Mesodermal cell (in vitro differentiated cells): ENCODE measurements around the gene NES.

Experiments used
- H3K27ac ChIP-seq: 2 replicates; pipeline ENCODE4 v1.7.0; 2013; ENCODE audit warnings: mild to moderate bottlenecking, low read depth, low read length, moderate library complexity; ENCODE audit not compliant: severe bottlenecking
- H3K36me3 ChIP-seq: 2 replicates; pipeline ENCODE4 v1.7.1; 2013; ENCODE audit warnings: mild to moderate bottlenecking, low read length, moderate library complexity; ENCODE audit not compliant: control insufficient read depth, insufficient read depth
- H3K4me1 ChIP-seq: one replicate; pipeline ENCODE4 v1.7.1; 2013; ENCODE audit warnings: mild to moderate bottlenecking, low read length; ENCODE audit not compliant: insufficient read depth, control insufficient read depth, poor library complexity, severe bottlenecking
- H3K4me3 ChIP-seq: 2 replicates; pipeline ENCODE4 v1.7.0; 2013; ENCODE audit warnings: low read length, control low read depth, mild to moderate bottlenecking; ENCODE audit not compliant: insufficient read depth, poor library complexity, severe bottlenecking; ENCODE audit errors: extremely low read depth
- H3K9me3 ChIP-seq: 2 replicates; pipeline ENCODE4 v1.7.1; 2013; ENCODE audit warnings: mild to moderate bottlenecking, low read length, moderate library complexity; ENCODE audit not compliant: control insufficient read depth
- WGBS, 2 experiments: methylation state at CpG; one replicate each; pipeline ENCODE4 v1.1.5; 2013; ENCODE audit warnings: missing lambda C conversion rate in 2 of 2; ENCODE audit not compliant: insufficient coverage in 2 of 2; 5-methylcytosine and 5-hydroxymethylcytosine counted together

The NES gene

GRCh38 chr1:156677616-156678596 is 699 bp upstream of the NES start:
- peaks cover 26% of the 10 kb centered on the region for H3K36me3 ChIP-seq
- 12% methylated on average over 12 to 16 of the region's 22 CpGs for WGBS, 2 experiments
- H3K27ac ChIP-seq = peak overlapping the region; percentile 53

DNA sequence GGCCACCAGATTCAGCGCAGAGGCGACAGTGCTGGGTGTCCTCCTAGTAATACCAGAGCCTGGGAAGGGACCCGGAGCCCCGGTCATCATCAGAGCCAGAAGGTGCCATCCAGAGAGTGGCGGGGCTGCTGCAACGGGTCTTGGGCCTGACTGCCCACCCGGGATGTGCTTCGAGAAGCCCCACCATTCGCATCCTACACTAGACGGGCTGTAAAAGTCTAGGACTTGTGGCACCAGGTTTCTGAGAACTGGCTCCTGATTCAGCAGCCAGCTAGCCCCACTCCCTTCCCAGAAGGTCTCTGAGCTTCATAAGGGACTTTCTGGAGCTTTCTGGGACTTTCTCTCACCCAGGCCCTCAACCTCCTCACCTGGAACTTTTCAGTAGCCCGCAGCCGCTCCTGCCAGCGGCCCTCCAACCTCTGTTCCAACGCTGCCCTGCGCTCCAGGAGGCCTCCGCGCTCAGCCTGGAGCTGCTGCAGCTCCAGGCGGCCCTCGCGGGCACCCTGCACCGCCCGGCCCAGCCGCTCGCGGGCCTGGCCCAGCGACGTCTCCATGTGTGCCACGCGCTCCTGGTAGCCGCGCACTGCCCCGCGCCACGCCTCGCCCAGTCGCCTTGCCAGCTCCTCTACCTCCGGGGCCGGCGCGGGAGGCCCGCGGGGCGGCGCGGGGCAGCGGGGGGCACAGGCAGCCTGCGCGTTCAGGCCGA is 940 bp downstream of the NES start:
- Histone ChIP-seq H3K4me3 (peak overlapping the region; percentile 92), H3K27ac (peak overlapping the region; percentile 82), H3K4me1 (peaks cover 38% of the 10 kb centered on the region), H3K9me3 (no peaks in the 10 kb centered on the region), H3K36me3 (peaks cover 42% of the 10 kb centered on the region)
- 2% methylated on average over 40 to 45 of the region's 49 CpGs for WGBS, 2 experiments

More at GRCh38 chr1:156677616-156678596, 699 bp upstream of the NES start:
- Histone ChIP-seq H3K9me3 (no peaks in the 10 kb centered on the region), H3K4me1 (peaks cover 24% of the 10 kb centered on the region), H3K4me3 (peak overlapping the region; percentile 92)

DNA sequence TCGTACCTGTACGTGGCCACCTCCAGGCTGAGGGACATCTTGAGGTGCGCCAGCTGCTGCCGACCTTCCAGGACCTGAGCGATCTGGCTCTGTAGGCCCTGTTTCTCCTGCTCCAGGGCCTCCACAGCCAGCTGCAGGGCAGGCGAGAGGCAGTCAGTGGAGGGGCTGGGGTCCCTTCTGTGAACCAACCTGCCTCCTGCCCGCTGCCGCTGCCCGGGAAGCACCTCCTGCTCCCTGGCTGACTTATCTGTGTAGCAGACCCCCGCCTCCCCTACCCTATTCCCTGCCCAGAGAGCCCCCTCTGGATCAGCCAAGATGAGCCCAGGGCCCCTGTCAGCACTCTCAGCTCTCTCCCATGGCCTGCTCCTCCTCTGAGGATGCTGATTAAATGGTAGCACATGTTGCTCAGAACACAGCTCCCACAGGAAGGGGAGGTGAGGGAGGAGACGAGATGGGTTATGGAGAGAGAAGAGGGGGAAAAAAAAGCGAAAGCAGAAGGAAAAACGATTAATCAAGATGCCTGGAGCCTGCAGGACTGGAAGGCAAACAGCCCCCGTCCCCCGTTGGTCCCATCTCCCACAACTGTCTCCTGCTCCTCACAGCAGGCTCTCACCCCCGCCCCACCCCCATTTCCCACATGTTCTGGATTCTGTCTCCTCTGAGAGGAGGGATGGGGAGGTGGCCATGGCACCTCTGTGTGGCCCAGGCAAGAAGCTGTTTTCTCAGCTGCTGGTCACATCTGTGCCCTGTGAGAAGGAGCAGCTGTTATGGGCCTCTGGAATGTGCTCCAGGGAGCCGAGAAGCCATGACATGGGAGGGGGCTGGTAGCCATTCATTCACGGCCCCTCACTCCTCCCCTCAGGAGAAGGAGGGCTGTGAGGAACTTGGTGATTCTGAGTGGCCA is 1.7 kb downstream of the NES start:
- Histone ChIP-seq H3K36me3 (peaks cover 48% of the 10 kb centered on the region), H3K9me3 (no peaks in the 10 kb centered on the region), H3K4me3 (peak overlapping the region; percentile 92), H3K27ac (peak overlapping the region; percentile 82), H3K4me1 (peaks cover 46% of the 10 kb centered on the region)
- 37 to 42% methylated on average over 11 to 12 of the region's 18 CpGs for WGBS, 2 experiments

DNA sequence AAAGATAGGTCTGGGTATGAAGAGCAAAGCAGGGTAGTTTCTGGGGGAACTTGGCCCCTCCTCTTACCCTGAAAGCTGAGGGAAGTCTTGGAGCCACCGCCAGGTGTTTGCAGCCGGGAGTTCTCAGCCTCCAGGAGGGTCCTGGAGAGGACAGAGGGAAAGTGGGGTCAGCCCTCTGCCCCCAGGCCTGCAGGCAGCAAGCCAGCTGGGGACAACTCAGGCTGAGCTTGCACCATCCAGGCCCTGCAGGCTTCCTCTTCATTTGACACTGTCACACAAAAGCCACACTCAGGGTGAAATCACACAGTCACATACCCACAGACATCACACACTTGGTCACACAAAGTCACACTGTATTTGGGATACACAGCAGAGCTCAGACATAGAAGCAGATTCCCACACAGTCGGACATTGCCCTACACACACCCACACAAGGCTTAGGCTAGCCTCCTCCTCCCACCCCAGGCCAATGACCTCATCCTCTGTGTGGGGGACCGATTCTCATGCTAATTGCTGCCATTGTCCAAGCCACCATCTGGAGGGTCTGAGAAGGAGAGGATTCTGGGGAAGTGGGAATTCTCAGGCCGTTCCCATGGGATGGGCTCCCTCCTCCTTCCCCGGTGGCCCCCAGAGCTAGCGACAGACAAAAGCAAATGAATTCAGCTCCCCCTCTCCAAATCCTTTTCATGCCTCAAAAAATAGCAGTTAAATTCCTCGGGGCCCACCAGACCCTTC is 3.7 kb downstream of the NES start:
- Histone ChIP-seq H3K27ac (peak overlapping the region; percentile 50), H3K4me3 (peak overlapping the region; percentile 92), H3K9me3 (no peaks in the 10 kb centered on the region), H3K4me1 (peaks cover 65% of the 10 kb centered on the region), H3K36me3 (peaks cover 51% of the 10 kb centered on the region)
- 25 to 33% methylated on average over 4 of the region's 8 CpGs for WGBS, 2 experiments

GRCh38 chr1:156671804-156672203 is 5.4 kb downstream of the NES start:
- 94 to 100% methylated on average over 2 of the region's 2 CpGs for WGBS, 2 experiments
- peaks cover 51% of the 10 kb centered on the region for H3K36me3 ChIP-seq
- peaks cover 76% of the 10 kb centered on the region for H3K4me1 ChIP-seq
- H3K27ac ChIP-seq = no peak overlapping the region
- H3K9me3 ChIP-seq = no peaks in the 10 kb centered on the region
- H3K4me3 ChIP-seq = no peak overlapping the region

- 67 to 81% methylated on average over 2 to 3 of the region's 4 CpGs for WGBS, 2 experiments
These were observed 6.4 kb downstream of the NES start for GRCh38 chr1:156670791-156671190.

DNA sequence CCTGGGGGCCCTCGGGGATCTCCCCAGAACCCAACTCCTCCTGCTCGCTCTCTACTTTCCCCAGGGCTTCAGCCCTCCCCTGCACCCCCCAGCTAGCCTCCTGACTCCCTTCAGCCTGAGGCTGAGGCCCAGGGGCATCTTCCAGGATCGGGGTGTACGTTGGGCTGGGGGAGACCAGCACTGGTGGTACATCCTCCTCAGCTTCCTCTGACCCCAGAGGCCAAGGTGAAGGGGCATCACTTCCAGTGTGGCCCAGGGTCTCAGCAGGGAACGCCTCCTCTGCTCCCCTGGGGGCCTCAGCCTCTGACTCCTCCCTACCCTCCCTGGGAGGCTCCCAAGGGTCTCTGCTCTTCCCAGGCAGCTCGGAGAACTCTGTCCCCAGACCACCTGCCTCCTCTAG is 6.8 kb downstream of the NES start:
- peaks cover 83% of the 10 kb centered on the region for H3K4me1 ChIP-seq
- H3K27ac ChIP-seq = peak overlapping the region; percentile 90
- H3K4me3 ChIP-seq = no peak overlapping the region
- H3K9me3 ChIP-seq = no peaks in the 10 kb centered on the region
- H3K36me3 ChIP-seq = peaks cover 49% of the 10 kb centered on the region
- WGBS, 2 experiments = 92 to 100% methylated on average over 1 to 6 of the region's 6 CpGs

More at GRCh38 chr1:156670791-156671190, 6.4 kb downstream of the NES start:
- Histone ChIP-seq H3K4me3 (no peak overlapping the region), H3K4me1 (peaks cover 79% of the 10 kb centered on the region), H3K27ac (no peak overlapping the region), H3K9me3 (no peaks in the 10 kb centered on the region), H3K36me3 (peaks cover 51% of the 10 kb centered on the region)

DNA sequence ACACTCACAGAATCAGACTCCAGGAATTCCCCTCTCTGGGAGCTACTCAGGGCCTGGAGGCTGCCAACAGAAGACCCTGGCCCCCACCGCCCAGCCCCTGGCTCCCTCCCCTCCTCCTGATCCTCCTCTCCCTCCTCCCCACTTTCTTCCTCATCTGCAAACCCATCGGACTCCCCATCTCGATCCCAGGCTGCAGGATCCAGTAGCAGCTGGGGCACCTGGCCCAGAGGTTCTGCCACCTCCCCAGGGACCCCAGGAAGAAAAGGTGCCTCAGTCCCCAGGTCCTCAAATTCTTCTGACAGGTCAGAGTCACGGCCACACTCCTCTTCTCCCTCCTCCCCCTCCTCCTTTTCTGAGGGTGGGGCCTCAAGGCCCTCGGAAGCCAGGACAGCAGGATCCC is 7.4 kb downstream of the NES start:
- Histone ChIP-seq H3K4me3 (no peak overlapping the region), H3K27ac (peak overlapping the region; percentile 90), H3K36me3 (peaks cover 44% of the 10 kb centered on the region), H3K4me1 (peaks cover 87% of the 10 kb centered on the region), H3K9me3 (no peaks in the 10 kb centered on the region)
- 51 to 67% methylated on average over 1 to 3 of the region's 5 CpGs for WGBS, 2 experiments

DNA sequence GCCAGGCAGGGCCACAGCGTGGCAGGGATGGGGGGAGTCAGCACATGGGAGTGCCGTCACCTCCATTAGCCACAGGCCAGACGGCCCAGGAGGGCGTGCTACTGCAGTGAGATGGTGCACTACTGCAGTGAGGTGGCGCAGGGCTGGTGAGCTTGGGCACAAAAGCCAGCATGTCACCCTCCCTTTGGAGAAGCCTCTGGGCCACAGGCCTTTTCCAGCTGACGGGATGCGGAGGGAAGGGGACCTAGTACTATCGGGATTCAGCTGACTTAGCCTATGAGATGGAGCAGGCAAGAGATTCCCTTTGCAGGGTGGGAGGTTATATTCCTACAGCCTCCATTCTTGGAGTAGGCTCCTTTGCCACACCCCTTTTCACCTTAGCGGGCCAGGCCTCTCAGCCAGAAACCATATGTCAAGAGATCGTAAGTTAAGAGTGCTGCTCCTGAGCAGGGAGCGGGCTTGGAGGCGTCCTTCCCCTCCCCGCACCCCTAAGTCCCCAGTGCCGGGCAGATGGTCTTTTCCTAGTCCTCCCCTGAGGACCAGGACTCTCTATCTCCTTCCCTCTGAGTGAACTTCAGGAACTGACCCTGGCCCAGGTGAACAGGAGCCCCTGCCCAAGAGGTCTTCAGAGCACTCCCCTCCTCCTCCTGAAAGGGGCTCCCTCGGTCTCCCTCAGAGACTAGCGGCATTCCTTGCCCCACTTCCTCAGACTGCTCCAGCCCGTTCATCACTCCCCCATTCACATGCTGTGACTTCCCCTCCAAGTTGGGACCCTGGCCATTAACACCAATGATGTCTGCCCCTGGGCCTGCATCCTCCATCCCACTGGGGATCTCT is 8.2 kb downstream of the NES start:
- Histone ChIP-seq H3K36me3 (peaks cover 36% of the 10 kb centered on the region), H3K4me1 (peaks cover 87% of the 10 kb centered on the region), H3K4me3 (no peak overlapping the region), H3K27ac (peak overlapping the region; percentile 90), H3K9me3 (no peaks in the 10 kb centered on the region)
- 40 to 44% methylated on average over 16 to 17 of the region's 17 CpGs for WGBS, 2 experiments
